SW 1271 (cell line): ENCODE data around the gene RXRA.
A peak's percentile ranks its signal among the peaks of the same experiment; 100 is the strongest.

Experiments used
- DNase-seq, 2 experiments: peaks; one replicate each; lab custom pipeline; 2025; lab: John Stamatoyannopoulos, UW

RXRA gene

DNA sequence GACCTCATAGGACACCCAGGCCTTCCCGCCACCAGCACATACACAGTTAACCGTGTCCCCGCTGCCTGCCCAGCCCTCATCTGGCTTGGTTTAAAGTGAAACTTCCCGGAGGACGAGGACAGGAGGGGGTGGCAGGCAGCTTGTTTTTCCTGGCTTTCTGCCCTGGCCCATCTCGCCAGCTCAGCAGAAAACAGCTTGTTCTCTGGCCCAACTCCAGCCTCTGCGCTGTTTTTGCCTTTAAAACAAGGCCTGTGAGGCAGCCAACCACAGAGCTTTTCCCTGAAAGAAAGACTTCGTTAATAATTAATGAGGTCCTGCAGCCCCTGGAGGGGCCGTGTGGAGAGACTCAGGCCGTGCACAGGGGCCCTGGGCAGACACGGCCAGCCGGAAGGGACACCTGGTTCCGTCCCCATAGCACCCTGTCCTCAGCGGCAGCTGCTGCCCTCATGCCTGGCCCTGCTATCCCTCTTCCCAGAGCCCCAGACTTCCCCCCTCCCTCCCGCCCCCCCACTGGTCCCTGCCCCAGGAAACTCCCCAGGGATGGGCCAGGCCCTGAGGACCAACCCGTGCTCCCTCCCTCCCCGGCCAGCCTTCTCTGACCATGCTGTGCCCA, 108.7 kb downstream of the RXRA start:
- peak in 1 of 2 experiments; percentile 55 for DNase-seq

DNA sequence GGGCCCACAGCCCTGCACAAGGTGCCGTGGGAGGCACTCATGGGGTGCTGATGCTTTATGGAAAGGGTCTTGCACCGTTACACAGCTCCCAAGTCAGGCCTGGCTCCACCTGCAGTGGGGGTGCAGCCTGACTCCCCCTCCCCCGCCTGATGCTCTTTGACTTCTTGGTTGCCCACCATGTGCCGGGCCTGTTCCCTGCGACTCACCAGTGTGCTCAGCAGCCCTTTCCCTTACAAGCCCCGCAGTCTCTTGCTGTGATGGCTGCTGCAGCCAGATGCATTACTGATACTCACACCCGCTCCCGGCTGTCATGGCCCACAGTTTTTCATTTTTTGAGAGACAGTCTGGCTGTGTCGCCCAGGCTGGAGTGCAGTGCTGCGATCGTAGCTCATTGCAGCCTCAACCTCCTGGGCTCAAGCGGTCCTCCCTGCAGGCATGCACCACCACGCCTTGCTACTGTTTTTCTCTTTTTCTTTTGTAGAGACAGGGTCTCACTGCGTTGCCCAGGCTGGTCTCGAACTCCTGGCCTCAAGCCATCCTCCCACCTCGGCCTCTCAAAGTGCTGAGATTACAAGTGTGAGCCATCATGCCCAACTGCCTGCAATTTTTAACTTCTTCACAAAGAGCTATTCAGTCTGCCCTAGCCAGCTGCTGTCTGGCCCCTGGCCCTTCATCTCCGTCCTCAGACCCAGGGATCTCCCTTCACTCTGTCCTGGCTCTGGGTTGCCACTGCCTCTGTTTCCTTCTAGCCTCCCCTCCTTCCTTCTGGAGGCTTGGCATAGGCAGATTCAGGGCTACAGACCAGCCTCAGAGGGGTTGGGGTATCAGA, 109.5 kb downstream of the RXRA start:
- DNase-seq, result no peak

DNA sequence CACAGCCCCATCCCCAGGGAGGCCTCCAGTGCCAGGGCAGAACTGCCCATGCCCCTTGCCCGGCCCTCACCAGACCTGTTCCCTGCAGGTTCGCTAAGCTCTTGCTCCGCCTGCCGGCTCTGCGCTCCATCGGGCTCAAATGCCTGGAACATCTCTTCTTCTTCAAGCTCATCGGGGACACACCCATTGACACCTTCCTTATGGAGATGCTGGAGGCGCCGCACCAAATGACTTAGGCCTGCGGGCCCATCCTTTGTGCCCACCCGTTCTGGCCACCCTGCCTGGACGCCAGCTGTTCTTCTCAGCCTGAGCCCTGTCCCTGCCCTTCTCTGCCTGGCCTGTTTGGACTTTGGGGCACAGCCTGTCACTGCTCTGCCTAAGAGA, 110.1 kb downstream of the RXRA start:
- no peak for DNase-seq

DNA sequence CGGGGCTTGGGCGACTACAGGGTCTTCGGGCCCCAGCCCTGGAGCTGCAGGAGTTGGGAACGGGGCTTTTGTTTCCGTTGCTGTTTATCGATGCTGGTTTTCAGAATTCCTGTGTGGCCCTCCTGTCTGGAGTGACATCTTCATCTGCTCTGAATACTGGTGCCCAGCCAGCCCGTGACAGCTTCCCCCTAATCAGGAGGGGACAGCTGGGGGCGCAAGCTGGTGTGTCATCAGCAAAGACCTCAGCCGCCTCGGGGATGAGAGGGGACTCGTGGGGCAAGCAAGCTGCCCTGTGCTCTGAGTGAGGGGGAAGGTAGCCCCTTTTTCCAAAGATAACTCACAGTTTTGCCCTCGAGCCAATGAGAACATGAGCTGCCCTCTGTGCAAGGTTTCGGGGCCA, 110.7 kb downstream of the RXRA start:
- DNase-seq, result no peak

DNA sequence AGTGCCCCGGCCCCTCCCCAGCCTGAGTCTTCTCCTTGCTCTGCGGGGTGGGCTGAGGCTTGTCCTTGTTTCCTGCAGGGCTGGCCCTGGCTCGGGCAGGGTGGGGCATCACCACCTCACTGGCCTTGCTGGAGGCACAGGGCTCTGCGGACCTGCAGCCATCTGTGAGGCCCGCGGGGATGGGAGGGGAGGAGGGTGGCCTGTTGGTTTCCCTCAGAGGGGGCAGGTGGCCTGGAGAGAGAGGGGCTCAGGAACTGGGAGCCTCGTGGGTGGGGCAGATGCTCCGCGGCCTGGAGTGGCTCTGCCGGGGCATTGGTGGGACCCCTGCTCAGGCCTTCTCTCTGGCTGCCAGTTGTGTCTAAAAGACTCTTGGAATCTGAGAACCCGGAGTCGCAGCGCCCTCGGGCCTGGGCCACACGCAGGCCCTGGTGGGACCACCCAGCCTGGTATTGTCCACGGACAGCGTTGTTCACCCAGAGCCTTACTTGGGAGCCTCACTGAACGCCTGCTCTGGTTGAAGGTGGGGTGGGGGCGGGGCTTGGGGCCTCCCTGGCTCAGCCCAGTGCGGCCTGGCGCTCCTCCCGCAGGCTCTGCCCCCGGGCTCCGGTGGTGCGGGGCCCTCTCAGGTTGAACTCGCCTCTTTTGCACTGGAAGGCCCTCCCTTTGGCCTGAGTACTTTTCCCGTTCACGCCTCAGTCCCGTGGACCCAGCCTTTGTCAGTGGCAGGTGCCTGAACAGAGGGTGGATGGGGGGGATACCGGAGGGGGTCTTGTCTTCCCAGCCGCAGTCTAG, 111.3 kb downstream of the RXRA start:
- no peak for DNase-seq

DNA sequence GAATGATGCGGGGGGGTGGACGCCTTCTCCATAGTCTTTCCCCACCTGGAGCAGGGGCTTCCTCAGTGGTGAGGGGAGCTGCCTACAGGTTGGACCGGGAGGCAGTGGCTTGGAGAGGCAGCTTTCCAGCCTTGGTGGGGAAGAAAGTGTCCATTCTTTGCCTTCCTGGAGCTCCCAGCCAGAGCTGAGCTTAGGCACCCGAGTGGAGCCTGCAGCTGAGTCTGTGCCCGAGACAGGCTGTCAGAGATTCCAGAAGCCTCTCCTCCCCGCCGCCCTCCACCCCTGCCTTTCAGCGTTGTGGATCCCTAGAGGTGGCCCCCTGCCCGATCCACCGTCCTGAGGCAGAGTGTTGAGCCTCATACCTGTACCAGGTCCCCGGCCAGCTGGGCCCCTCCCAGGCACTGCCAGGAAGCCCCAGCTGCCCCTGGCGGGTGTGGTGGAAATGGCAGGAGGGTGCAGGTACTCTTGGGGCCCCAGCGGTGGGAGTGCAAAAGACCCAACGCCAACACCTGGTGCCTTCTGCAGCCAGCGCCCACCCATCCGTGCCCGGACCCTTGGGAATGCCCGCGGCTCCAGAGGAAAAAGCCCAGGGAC, 112.0 kb downstream of the RXRA start:
- no peak for DNase-seq

DNA sequence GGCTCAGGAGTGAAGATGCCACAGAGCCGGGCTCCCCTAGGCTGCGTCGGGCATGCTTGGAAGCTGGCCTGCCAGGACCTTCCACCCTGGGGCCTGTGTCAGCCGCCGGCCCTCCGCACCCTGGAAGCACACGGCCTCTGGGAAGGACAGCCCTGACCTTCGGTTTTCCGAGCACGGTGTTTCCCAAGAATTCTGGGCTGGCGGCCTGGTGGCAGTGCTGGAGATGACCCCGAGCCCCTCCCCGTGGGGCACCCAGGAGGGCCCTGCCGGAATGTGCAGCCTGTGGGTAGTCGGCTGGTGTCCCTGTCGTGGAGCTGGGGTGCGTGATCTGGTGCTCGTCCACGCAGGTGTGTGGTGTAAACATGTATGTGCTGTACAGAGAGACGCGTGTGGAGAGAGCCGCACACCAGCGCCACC, 113.1 kb downstream of the RXRA start:
- DNase-seq, result no peak

DNA sequence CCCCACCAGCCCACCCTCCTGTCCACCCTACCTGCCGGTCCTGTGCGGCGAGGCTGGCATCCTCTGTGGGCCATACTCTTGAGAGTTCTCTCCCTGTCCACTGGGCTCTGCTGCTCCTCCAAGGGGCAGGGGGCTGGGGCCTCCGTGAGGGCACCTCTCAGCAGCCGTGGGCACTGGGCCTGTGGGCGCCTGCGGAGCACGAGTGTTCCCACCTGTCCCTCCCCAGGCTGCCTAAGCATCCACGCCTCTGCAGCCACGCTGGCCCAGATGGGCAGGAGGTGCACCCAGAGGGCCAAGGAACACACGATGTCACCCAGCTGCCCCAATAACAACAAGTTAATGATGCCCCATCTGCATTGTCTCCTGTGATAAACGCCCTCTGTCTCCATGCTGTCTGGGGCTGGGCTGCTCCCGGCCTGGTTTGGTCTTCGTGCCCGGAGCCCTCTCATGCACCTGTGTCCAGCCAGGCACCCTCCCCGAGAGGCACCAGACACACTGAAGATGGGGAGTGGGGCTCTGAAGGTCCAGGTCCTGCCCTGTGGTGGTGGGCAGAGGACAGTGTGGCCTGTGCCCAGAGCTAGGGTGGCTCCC, 114.5 kb downstream of the RXRA start:
- DNase-seq, result no peak

DNA sequence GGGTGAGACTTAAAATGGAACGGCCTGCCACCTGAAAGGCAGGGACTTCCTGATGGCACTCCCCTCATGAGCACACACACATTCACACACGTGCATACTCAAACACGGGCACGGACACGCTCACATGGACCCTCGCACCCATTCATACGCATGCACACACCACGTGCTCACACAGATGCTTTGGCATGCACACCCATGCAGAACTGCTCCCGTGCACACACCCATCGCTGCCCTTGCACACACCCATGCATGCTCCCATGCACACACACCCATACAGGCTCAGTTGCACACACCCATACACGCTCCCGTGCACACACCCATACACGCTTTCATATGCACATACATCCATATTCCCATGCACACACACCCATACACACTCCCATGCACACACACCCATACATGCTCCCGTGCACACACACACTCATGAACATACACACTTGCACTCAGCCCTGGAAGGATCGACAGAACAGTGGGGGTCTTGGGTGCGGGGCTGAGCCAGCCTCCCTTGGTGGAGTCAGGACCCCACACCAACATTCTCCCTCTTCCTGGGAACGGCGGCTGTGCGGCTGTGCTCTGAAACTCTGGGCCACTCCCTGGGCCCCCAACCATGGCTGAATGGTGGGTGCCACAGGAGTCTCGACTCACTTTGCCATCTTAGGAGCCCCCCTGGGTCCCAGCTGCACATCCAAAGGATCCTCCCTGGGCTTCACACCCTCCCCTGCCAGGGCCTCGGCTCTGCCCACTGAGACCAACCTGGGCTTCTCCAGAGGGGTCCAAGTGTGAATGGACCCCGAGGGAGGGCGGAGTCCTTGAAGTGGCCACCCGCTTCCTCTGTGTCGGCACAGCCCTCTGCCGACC, 115.2 kb downstream of the RXRA start:
- no peak for DNase-seq

DNA sequence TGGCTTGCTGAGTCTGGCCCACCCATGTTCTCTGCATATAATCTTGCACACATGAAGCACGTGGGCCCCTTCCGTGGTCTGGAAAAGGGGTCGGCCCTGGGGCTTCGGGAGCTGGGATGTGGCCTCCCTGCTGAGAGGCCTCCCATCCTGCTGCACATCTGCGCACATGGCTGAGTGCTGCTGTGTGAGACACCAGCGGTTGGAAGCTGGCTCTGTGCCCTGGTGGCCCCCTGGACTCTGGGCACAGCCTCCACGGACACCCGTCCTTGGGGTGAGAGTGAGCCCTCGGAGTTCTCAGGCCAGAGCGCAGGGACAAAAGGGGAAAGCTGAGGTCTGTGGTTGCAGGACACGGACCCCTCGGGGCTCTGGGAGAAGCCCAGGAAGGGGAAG, 115.8 kb downstream of the RXRA start:
- no peak for DNase-seq

DNA sequence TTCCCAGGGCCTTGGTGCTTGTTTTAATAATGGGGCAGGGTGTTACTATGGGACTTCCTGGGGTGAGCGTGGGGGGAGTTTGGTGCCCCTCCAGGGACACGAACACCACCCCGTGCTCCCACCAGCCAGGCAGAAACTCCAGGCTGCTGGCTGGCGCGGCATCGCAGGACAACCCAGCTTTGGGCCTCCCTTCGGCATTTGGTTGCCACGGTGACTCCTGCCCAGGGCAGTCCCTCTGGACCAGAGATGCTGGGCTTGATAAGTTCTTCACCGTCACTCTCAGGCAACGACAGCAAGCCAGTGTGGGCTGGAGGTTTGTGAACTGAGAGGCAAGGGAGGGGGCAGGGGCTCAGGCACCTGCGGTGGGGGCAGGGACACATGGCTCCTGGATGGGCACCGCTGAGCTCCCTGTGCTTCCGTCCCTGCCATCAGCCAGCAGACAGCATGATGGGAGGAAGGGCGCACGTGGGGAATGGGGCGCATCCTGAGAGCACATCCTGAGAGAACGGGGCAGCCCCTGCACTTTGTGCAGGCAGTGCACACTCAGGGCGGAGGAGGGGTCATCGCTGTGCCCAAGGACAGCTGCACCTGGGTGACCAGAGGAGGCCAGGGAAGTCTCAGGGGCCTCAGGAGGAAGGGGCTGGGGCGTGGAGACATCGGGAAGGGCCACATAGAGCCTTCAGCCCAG, 116.4 kb downstream of the RXRA start:
- no peak for DNase-seq

DNA sequence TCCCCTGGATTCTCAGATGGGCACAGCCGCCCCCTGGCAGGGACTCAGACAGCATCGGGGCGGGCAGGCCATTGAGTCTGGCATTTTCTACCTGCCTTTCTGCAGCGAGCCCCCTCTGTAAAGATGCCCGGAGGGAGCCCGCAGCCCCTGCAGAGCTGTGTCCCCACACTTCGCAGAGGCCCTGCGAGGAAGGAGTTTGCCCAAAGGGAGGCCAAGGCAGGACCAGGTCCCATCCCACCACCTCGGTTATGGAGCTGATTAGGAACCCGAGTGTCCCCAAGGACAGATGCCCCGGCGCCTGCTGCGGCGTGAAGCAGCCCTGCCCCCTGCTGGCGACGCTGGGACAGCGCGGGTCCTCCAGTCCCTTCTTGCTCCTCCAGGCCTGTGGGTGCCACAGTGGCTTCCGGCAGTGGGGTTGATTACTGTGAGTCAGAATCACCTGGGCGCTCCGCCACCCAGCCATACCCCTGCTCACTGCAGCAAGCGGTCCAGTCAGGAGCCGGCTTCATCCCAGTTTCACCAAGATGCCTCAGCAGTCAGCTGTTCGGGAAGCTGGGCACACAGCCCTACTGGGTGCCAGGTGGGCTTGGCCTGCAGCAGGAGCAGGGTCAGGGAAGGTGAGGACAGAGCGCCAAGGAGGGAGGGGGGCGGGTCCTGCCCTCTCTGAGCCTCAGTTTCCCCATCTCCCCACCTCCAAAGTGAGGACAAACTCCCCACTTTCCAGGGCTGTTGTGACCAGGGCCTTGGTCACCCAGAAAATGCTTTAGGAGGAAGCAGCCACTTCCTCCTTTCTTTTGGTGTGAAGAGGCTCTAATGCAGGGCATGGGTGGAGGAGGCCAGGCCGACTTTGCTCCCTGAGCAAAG, 117.2 kb downstream of the RXRA start:
- DNase-seq, result peak; percentile 80 to 88

DNA sequence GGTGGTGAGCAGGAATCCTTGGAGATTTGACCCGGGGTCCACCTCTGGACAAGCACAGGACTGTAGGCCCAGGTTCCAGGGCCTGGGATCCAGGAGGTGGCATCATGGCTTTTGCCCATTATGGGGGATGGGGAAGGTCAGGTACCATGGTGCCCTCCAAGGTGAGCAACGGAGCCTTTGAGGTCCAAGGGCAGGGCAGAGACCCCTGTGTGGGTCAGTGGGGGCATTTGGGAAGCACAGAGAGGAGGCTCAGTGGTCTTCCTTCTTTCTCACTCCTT, 117.7 kb downstream of the RXRA start:
- no peak for DNase-seq

DNA sequence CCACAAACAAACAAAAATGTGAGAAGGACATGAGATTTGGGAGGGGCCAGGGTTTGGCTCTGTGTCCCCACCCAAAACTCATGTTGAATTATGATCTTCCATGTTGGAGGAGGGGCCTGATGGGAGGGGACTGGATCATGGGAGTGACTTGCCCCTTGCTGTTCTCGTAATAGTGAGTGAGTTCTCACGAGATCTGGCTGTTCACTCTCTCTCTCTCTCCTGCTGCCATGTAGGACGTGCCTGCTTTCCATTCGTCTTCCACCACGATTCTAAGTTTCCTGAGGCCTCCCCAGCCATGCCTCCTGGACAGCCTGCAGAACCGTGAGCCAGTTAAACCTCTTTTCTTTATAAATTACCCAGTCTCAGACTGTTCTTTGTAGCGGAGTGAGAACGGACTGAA, 118.7 kb downstream of the RXRA start:
- DNase-seq, result no peak

DNA sequence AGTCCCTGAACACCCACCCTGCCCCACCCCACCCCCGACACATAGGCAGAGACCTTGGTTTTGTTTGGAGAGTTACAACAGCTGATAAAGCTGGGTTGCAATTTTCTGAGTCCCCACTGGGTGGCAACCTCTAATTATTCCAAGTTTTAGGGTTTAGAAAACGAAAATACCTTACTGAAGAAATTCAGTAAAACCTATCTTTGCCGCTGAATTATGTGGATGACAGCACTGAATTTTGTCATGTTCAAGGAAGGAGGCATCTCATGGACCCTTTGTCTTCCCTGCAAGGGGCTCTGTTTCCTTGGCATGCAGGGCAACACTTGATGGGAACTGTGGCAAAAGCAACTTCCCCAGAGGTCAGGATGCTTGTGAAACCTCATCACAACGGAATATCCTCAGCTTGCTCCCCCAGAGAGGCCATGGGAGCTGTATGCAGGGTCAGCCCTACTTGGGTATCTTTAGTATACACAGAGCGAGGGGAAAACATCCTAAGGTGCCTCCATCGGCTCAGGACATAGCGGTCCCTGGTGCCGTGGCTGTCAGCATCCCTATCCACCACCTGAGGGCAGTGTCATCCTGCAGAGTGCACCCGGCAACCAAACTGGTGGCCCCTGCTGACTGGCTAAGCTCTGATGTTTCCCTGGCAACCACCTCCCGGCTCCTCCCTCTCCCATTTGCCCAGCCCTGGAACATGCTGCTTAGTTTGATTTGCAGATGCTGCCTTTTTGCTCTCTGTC, 123.1 kb downstream of the RXRA start:
- DNase-seq, result peak; percentile 63 to 93

DNA sequence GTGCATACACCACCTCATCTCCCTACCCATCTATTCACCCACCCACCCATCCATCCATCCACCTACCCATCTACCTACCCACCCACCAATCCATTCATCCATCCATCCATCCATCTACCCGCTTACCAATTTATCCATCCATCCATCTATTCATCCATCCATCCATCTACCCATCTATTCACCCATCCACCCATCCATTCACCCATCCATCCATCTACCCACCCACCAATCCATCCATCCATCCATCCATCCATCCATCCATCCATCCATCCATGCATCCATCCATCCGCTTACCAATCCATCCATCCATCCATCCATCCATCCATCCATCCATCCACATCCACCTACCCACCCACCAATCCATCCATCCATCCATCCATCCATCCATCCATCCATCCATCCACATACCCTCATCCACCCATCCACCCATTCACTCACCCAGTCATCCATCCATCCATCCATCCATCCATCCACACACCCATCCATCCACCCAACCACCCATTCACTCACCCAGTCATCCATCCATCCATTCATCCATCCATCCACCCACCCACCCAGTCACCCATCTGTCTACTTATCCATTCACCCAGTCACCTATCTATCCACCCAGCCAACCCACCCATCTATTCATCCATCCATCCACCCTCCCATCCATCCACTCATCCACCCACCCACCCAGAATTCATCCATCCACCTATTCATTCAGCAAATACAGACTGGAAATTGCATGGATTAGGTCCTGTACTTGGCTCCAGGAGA, 125.6 kb downstream of the RXRA start:
- DNase-seq, result no peak

DNA sequence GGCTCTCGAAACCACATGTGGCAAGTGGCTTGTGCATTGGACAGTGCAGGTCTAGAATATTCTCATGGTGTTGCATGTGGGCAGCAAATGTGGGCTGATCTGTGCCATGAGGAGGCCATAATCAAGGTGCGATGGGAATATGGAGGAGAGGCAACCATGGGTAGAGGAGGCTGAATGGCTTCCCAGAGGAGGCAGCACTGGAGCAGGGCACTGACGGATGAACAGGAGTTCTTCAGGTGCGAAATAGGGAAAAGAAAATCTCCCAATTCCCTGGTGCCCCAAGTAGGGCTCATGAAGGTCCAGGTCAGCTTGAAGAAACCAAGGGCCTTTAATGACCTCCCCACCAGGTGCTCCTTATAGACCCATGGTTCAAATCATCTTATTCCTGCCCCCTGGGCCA, 126.5 kb downstream of the RXRA start:
- DNase-seq, result no peak

DNA sequence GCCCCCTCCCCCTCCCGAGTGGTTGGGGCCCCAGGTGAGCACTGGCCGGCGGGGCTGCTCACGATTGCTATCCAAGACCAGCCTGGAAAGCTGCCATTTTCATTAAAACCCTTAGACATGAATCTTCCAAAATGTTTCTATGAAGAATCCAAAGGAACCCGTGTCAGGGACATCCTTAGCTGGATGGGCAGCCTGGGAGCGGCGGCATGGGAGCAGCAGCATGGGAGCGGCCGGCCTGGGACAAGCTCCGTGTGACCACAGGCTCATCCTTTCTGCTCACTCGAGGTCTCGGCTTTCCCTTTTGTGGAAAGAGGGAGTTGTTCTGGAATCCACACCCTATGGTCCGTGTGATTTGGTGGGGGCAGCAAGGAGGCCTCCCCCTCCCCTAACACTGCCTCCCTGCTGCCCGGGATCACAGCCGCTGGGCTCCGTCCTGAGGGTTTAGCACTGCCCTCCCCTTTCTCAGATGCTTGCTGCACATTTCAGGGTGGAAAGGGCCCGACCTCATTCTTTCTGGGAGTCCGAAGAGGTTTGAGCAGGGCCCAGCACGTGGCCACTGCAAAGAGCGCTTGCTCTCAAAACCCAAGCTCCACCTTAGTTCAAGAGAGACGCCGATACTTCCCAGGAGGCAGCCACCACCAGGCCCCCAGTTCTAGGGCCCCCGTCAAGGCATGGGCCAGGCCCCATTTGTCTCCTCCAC, 127.7 kb downstream of the RXRA start:
- no peak for DNase-seq
